Tibial artery (tissue), 4 donors: Measurements from ENCODE around the gene TRIM63.

ENCODE experiments used
- DNase-seq, 2 donors: peaks; one replicate each; pipeline ENCODE4 v3.0.0-alpha.2; 2019
- H3K27ac ChIP-seq, 2 donors: fragments of 200-600 bp; sonication (generic) in 1 of 2; 1 replicate in 1 of 2; 2 replicates in 1 of 2; pipeline ENCODE4 v1.5.1; 2018 to 2019; ENCODE audit warnings: mild to moderate bottlenecking in 1 of 2
- H3K27me3 ChIP-seq, 2 donors: fragments of 200-600 bp; sonication (generic) in 1 of 2; one replicate each; pipeline versions ENCODE4 v1.5.1 to v1.6.0; 2016 to 2019
- H3K36me3 ChIP-seq, 3 donors: fragments of 200-600 bp; sonication (generic) in 2 of 3; one replicate each; pipeline ENCODE4 v1.5.1; 2016 to 2019; ENCODE audit warnings: mild to moderate bottlenecking in 2 of 3
- H3K4me1 ChIP-seq, 4 donors: fragments of 200-600 bp; sonication (generic) in 2 of 4; 1 replicate in 3 of 4; 2 replicates in 1 of 4; pipeline ENCODE4 v1.5.1; 2016 to 2019
- H3K4me3 ChIP-seq, 2 donors: fragments of 200-600 bp; sonication (generic) in 1 of 2; 1 replicate in 1 of 2; 2 replicates in 1 of 2; pipeline ENCODE4 v1.5.1; 2018 to 2019; ENCODE audit warnings: mild to moderate bottlenecking in 2 of 2
- H3K9me3 ChIP-seq, 3 donors: fragments of 200-600 bp; sonication (generic) in 1 of 3; one replicate each; pipeline ENCODE4 v1.5.1; 2016 to 2019
- CTCF ChIP-seq, 2 experiments: fragments of 200-600 bp in 1 of 2; fragments of 450-650 bp in 1 of 2; IDR thresholded peaks; one replicate each; pipeline ENCODE4 v1.5.1; 2017 to 2019; ENCODE audit warnings: antibody characterized with exemption in 2 of 2, mild to moderate bottlenecking in 1 of 2, moderate library complexity in 1 of 2
- intact Hi-C: fragments of 100-400 bp; cut with DNase I; formaldehyde crosslinking; loops from one replicate; pipeline ENCODE4 v1.15.0; 2023; ENCODE audit warnings: low total_unique reads

TRIM63 gene

DNA sequence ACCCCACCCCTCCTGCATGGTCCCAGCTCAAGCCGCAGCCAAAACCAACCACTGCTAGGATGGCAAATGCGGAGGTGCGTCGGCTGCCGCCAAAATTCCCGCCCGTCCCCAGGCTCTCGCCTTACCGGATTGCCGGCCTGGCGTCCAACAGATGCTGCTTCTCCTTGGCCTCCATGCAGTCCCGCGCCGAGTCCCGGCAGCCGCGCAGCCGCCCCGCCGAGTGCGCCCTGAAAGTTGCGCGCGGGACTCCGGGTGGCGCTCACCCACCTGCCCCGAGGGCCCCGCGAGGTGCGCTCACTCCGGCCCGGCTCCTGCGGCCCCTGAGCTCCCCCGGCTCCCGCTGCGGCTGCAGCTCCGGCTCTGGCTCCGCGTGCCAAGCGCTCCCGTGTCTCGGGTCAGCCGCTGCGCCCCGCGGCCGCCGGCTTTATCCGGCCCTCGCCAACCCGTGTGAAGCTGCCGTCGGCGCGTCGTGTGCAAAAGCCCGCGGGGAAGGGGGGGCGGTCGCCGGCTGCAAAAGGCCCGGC, 21.6 kb downstream of the TRIM63 start, which contains the start of gene SLC30A2:
SLC30A2 (minus strand) TSS at position 397 of the 524 bp plus-strand sequence; CDS start at position 175, 222 bp downstream.
- no peak for TF ChIP-seq CTCF (IDR thresholded peaks at IDR 0.05)
- no peaks in the 10 kb centered on the region for H3K9me3 ChIP-seq
- no peaks in the 10 kb centered on the region for H3K36me3 ChIP-seq
- H3K27me3 ChIP-seq, result peaks cover 3 to 71% of the 10 kb centered on the region in 2 donors
- intact Hi-C loops, result no loop called here
- no peak within 1 kb of the TSS for H3K27ac ChIP-seq
- DNase-seq, result no peak
- H3K4me1 ChIP-seq, result peaks cover 0 to 18% (median 12%) of the 10 kb centered on the region in 4 donors
- no peak within 1 kb of the TSS for H3K4me3 ChIP-seq

GRCh38 chr1:26044971-26045721, 22.3 kb downstream of the TRIM63 start:
- Histone ChIP-seq H3K4me3 (no peak overlapping the region), H3K27ac (no peak overlapping the region), H3K36me3 (no peaks in the 10 kb centered on the region), H3K9me3 (no peaks in the 10 kb centered on the region), H3K27me3 (peaks cover 3 to 71% of the 10 kb centered on the region in 2 donors), H3K4me1 (peaks cover 0 to 18% (median 12%) of the 10 kb centered on the region in 4 donors)
- no peak for TF ChIP-seq CTCF (IDR thresholded peaks at IDR 0.05)
- DNase-seq, result no peak
- intact Hi-C loops, result no loop called here

- no peaks in the 10 kb centered on the region for H3K36me3 ChIP-seq
- no peak for DNase-seq
- intact Hi-C loops, result no loop called here
- no peak overlapping the region for H3K27ac ChIP-seq
- H3K27me3 ChIP-seq, result peaks cover 3 to 72% of the 10 kb centered on the region in 2 donors
- no peaks in the 10 kb centered on the region for H3K9me3 ChIP-seq
- no peak overlapping the region for H3K4me3 ChIP-seq
- no peak for TF ChIP-seq CTCF (IDR thresholded peaks at IDR 0.05)
- H3K4me1 ChIP-seq, result peaks cover 0 to 18% (median 12%) of the 10 kb centered on the region in 4 donors
Measured at GRCh38 chr1:26044414-26044813, 23.0 kb downstream of the TRIM63 start.

GRCh38 chr1:26043765-26044164, 23.7 kb downstream of the TRIM63 start:
- peaks cover 3 to 75% of the 10 kb centered on the region in 2 donors for H3K27me3 ChIP-seq

DNA sequence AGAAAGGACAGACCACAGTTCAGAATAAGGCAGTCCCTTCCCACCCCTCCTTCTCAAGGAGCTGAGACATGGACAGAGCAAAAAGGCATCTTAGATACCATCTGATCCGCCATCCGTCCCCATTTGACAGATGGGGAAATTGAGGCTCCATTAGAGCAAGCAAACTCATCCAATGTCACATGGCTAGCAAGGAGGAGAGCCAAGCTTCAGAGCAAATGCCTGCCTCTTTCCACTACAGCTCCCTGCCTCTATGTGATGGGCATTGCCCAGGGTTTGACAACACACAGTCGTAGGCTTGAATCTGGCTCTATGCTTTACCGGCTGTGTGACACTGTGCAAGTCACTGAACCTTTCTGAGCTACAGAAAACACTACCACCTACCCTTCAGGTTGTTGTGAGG, 25.5 kb downstream of the TRIM63 start:
- H3K4me1 ChIP-seq, result peaks cover 0 to 18% (median 12%) of the 10 kb centered on the region in 4 donors
- H3K27me3 ChIP-seq, result peaks cover 3 to 67% of the 10 kb centered on the region in 2 donors
- TF ChIP-seq CTCF (IDR thresholded peaks at IDR 0.05), result no peak
- no peaks in the 10 kb centered on the region for H3K36me3 ChIP-seq
- H3K4me3 ChIP-seq, result no peak overlapping the region
- no peak overlapping the region for H3K27ac ChIP-seq
- no peaks in the 10 kb centered on the region for H3K9me3 ChIP-seq
- DNase-seq, result no peak
- intact Hi-C loops, result no loop called here

More at GRCh38 chr1:26043765-26044164, 23.7 kb downstream of the TRIM63 start:
- Histone ChIP-seq H3K27ac (no peak overlapping the region), H3K4me3 (no peak overlapping the region), H3K4me1 (peaks cover 0 to 18% (median 12%) of the 10 kb centered on the region in 4 donors), H3K36me3 (no peaks in the 10 kb centered on the region), H3K9me3 (no peaks in the 10 kb centered on the region)
- no peak for TF ChIP-seq CTCF (IDR thresholded peaks at IDR 0.05)
- intact Hi-C loops, result no loop called here
- DNase-seq, result no peak
